NCI-H2107 treated with DMSO at 0.1 percent for 48 hours (cell line): Measurements from ENCODE around the gene GRIK4.

Experiments used
- DNase-seq: peaks from one replicate; lab custom pipeline; 2025; ENCODE audit not compliant: unreplicated experiment; lab: John Stamatoyannopoulos, UW

Gene GRIK4

GRCh38 chr11:120546312-120547205 is 35.0 kb downstream of the GRIK4 start:
- no peak for DNase-seq

GRCh38 chr11:120547316-120547715 is 35.8 kb downstream of the GRIK4 start:
- no peak for DNase-seq

- no peak for DNase-seq
Observed at GRCh38 chr11:120547811-120548681, 36.5 kb downstream of the GRIK4 start.

GRCh38 chr11:120548682-120549209 is 37.2 kb downstream of the GRIK4 start:
- DNase-seq: no peak

GRCh38 chr11:120549346-120549745 is 37.8 kb downstream of the GRIK4 start:
- no peak for DNase-seq

GRCh38 chr11:120550007-120550406 is 38.5 kb downstream of the GRIK4 start:
- DNase-seq: no peak

GRCh38 chr11:120551191-120551590 is 39.6 kb downstream of the GRIK4 start:
- DNase-seq: no peak

GRCh38 chr11:120554766-120555432 is 43.4 kb downstream of the GRIK4 start:
- DNase-seq: peak; percentile 17

- no peak for DNase-seq
Observed at GRCh38 chr11:120555433-120555773, 43.9 kb downstream of the GRIK4 start.

GRCh38 chr11:120556797-120557196 is 45.2 kb downstream of the GRIK4 start:
- DNase-seq: no peak

GRCh38 chr11:120558744-120559431 is 47.3 kb downstream of the GRIK4 start:
- DNase-seq: no peak

GRCh38 chr11:120561286-120561685 is 49.7 kb downstream of the GRIK4 start:
- no peak for DNase-seq

- no peak for DNase-seq
Observed at GRCh38 chr11:120562806-120563425, 51.4 kb downstream of the GRIK4 start.

GRCh38 chr11:120563703-120564572 is 52.4 kb downstream of the GRIK4 start:
- no peak for DNase-seq

- no peak for DNase-seq
Observed at GRCh38 chr11:120564573-120565311, 53.2 kb downstream of the GRIK4 start.

- no peak for DNase-seq
Observed at GRCh38 chr11:120565466-120566155, 54.1 kb downstream of the GRIK4 start.

- DNase-seq: no peak
Observed at GRCh38 chr11:120566176-120566575, 54.6 kb downstream of the GRIK4 start.
